Large intestine (tissue), 3 donors: ENCODE measurements around the gene WIZ. TPM values are rescaled to one million over a fixed set of nuclear protein-coding genes. Genes with fewer than 3 reads are reported as not detected.
A peak's percentile ranks its signal among the peaks of the same experiment; 100 is the strongest.

Experiments used
- DNase-seq, 2 donors: peaks; one replicate each; pipeline versions ENCODE4 v3.0.0 to v3.0.0-alpha.2; 2013
- H3K27ac ChIP-seq: one replicate; pipeline ENCODE4 v1.5.1; 2013; ENCODE audit warnings: low read length
- H3K27me3 ChIP-seq: 2 replicates; pipeline ENCODE4 v1.6.1; 2013; ENCODE audit warnings: low read length; ENCODE audit not compliant: control insufficient read depth, insufficient read depth
- H3K36me3 ChIP-seq: 2 replicates; pipeline ENCODE4 v1.6.1; 2013; ENCODE audit warnings: low read length; ENCODE audit not compliant: control insufficient read depth, insufficient read depth
- H3K4me1 ChIP-seq: one replicate; pipeline ENCODE4 v1.6.1; 2013; ENCODE audit warnings: low read length; ENCODE audit not compliant: control insufficient read depth, insufficient read depth
- H3K4me3 ChIP-seq: one replicate; pipeline ENCODE4 v1.5.1; 2013; ENCODE audit warnings: low read length
- H3K9me3 ChIP-seq: one replicate; pipeline ENCODE4 v1.6.1; 2013; ENCODE audit warnings: mild to moderate bottlenecking, low read depth, low read length, moderate library complexity; ENCODE audit not compliant: control insufficient read depth
- WGBS: methylation state at CpG from one replicate; pipeline ENCODE4 v1.1.5; 2013; ENCODE audit warnings: low lambda C conversion rate; ENCODE audit not compliant: insufficient coverage; 5-methylcytosine and 5-hydroxymethylcytosine counted together
- polyA plus RNA-seq: library from polyadenylated mRNA; unstranded; fragments of 120-200 nt; gene quantifications from one replicate; pipeline ENCODE4 v1.2.1, GENCODE V29; 2013

WIZ gene
- polyA plus RNA-seq, 1 donor, result 22.7 TPM

DNA sequence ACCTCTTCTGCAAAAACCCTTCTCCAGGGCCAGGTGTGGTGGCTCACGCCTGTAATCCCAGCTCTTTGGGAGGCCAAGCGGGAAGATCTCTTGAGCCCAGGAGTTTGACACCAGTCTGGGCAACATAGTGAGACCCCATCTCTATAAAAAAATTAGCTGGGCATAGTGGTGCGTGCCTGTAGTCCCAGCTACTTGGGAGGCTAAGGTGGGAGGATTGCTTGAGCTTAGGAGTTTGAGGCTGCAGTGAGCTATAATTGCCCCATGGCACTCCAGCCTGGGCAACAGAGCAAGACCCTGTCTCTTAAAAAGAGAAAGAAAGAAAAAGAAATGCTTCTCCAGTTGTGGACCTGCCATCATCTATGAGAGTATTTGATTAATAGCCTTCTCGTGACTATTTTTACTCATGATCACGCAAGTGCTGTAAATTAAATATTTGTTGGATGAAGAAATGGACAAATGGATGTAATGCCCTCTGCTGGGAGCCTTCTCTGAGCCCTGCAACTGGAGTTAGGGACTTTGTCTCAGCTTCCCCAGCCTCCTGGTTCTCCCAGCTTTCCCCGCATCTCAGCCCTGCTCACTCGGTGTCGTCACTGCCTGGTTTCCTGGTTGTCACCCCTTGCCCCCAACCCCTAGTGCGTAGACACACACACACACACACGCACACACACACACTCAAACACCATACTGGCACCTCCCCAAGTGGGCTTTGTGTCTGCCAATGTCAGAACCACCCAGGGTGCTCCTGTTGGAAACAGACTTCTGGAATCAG lies 12.2 kb downstream of the WIZ start:
- Histone ChIP-seq H3K27ac (no peak overlapping the region), H3K27me3 (no peaks in the 10 kb centered on the region), H3K4me3 (no peak overlapping the region), H3K9me3 (no peaks in the 10 kb centered on the region), H3K4me1 (peaks cover 4% of the 10 kb centered on the region), H3K36me3 (no peaks in the 10 kb centered on the region)
- WGBS, result no CpG with 5 or more reads among the region's 10 CpGs
- no peak for DNase-seq

DNA sequence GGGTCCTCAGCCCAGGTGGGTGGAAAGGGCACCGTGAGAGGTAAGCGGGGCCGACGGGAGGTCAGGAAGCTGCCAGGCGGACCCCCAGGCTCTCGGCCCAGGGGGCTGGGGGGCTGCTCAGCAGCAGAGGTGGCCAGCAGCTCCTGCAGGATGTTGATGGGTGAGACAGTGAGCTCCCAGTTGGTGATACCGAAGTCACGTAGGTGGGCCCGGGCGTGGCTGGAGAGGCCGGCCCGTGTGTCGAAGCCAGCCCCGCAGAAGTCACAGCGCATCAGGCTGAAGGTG lies 13.0 kb downstream of the WIZ start:
- Histone ChIP-seq H3K4me3 (no peak overlapping the region), H3K4me1 (peaks cover 4% of the 10 kb centered on the region), H3K9me3 (no peaks in the 10 kb centered on the region), H3K36me3 (no peaks in the 10 kb centered on the region), H3K27me3 (no peaks in the 10 kb centered on the region), H3K27ac (no peak overlapping the region)
- no peak for DNase-seq
- WGBS, result no CpG with 5 or more reads among the region's 15 CpGs

DNA sequence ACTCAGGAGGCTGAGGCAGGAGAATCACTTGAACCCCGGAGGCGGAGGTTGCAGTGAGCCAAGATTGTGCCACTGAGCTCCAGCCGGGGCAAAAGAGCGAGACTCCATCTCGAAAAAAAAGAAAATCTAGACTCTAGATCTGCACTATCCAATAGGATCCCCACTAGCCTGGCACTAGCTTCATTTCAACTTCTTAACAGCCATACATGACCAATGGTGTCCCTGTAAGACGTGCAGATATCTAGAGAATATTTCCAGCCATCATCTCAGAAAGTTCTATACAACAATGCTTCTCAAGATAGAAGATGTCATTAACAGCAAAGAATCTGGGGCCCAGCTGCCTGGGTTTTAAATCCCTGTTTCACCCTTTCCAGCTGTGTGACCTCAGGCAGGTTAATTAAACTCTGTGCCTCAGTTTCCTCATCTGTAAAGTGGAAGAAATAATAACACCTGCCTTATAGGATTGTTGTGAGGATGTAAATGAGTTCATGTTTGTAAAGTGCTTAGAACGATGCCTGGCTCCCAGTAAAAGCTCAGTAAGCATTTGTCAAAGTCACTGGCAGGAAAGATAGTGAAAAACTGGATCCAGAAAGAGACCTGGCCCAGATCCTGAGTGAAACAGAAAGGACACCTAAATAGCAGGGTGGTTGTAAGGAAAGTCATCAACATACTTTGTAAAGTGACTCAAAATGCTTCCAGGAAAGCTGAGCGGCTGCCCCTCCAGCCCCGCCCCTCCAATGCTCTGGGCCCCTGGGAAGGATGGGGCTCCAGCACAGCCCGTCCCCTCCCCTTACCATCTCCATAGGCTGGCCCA lies 13.5 kb downstream of the WIZ start:
- no peak for DNase-seq
- peaks cover 8% of the 10 kb centered on the region for H3K4me1 ChIP-seq
- H3K36me3 ChIP-seq, result no peaks in the 10 kb centered on the region
- H3K27me3 ChIP-seq, result no peaks in the 10 kb centered on the region
- no peak overlapping the region for H3K27ac ChIP-seq
- no peak overlapping the region for H3K4me3 ChIP-seq
- WGBS, result 94% methylated on average over 3 of the region's 10 CpGs
- H3K9me3 ChIP-seq, result no peaks in the 10 kb centered on the region

DNA sequence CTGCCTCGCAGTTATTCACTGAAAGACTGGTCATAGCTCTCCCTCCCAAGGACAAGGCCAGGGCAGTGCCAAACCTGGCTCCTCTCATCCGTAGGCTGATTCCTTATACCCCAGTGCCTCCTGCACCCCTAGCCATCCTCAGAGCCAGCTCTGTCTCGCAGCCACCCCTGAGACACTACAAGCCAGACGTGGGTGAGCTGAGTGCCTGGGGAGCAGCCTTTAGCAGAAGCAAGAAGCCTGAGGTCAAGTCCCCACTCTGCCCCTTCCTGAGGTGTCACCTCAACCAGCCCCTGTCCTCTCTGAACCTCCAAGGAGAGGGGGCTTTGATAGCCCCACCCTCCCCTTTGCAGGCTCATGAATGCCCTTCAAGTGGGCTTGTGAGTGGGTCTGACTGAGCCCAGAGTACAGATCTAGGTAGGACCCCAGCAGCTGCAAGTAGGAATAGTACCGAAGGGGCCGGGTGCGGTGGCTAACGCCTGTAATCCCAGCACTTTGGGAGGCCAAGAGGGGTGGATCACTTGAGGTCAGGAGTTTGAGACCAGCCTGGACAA lies 16.2 kb downstream of the WIZ start:
- Histone ChIP-seq H3K36me3 (no peaks in the 10 kb centered on the region), H3K9me3 (no peaks in the 10 kb centered on the region), H3K4me3 (peak overlapping the region; percentile 96), H3K27ac (no peak overlapping the region), H3K27me3 (no peaks in the 10 kb centered on the region), H3K4me1 (peaks cover 9% of the 10 kb centered on the region)
- DNase-seq, result no peak
- no CpG with 5 or more reads among the region's 8 CpGs for WGBS

DNA sequence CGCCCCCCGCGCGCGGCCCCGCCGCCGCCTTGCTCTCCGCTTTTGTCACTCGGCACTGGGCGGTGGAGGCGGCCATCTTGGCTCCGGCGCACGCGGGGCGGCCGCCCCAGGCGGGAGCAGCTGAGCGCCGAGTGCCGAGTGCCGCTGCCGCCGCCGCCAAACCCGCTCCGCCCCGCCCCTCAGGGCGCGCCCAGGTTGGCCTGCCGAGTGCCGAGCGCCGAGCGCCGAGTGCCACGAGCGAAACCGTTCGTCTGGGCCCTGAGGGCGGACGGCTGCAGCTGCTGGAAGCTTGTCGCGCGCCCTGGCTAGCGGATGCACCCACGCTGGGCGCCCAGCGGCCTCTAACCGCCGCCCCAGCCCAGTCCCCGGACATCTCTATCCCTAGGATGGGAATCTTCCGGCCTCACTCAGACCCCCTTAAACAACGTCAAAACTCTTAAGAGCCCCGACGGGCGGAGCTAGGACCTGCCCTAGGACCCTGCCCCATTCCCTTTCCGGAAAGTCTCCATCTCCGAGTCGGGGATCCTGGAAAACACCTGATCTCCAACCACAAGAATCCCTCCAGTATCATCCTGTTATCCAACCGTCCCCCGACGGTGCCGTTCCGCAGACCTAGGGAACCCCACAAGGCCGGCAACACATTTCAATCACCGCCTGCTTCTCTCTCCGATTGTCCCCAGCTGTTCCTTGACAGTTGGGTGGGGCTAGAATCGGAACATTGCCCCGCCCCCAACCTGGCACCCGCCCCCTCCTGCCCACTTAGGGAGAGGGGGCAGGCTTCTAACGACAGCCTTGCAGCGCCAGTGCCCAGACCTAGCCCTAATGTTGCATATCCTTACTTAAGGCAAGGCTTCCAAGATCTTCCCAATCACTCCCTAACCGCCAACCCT lies 16.9 kb downstream of the WIZ start:
- WGBS, result no CpG with 5 or more reads among the region's 75 CpGs

DNA sequence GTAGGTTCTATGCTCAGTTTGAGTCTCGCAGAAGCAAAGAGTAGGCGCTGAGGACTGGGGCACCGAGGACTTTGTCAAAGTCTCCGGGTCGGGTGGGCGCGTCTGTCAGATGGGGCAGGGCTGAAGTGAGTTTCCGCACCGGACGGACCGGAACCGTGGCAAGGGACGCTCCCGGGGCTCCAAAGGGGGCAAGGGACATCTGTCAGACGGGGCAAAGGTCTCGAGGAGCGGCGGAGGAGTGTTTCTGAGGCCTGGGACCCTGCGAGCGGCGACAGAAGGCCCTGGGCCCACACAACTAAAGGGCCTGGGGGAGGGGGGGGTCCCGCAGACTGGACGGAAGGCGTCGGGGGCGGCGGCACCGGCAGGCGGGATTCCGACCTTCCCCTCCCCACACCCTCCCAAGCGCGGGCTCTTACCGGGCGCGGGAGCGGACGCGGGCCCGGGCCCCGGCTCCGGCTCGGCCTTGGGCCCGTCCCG lies 17.7 kb downstream of the WIZ start:
- Histone ChIP-seq H3K4me1 (peaks cover 9% of the 10 kb centered on the region), H3K27ac (no peak overlapping the region), H3K27me3 (no peaks in the 10 kb centered on the region), H3K4me3 (peak overlapping the region; percentile 66), H3K9me3 (no peaks in the 10 kb centered on the region), H3K36me3 (peaks cover 8% of the 10 kb centered on the region)
- no CpG with 5 or more reads among the region's 44 CpGs for WGBS
- DNase-seq, result peak in 1 of 2 donors; percentile 45

More for the DNA sequence above, 16.9 kb downstream of the WIZ start:
- Histone ChIP-seq H3K4me3 (peak overlapping the region; percentile 96), H3K4me1 (peaks cover 9% of the 10 kb centered on the region), H3K27ac (peak overlapping the region; percentile 79), H3K36me3 (peaks cover under 1% of the 10 kb centered on the region), H3K27me3 (no peaks in the 10 kb centered on the region), H3K9me3 (no peaks in the 10 kb centered on the region)
- DNase-seq, result peak; percentile 86 to 94

DNA sequence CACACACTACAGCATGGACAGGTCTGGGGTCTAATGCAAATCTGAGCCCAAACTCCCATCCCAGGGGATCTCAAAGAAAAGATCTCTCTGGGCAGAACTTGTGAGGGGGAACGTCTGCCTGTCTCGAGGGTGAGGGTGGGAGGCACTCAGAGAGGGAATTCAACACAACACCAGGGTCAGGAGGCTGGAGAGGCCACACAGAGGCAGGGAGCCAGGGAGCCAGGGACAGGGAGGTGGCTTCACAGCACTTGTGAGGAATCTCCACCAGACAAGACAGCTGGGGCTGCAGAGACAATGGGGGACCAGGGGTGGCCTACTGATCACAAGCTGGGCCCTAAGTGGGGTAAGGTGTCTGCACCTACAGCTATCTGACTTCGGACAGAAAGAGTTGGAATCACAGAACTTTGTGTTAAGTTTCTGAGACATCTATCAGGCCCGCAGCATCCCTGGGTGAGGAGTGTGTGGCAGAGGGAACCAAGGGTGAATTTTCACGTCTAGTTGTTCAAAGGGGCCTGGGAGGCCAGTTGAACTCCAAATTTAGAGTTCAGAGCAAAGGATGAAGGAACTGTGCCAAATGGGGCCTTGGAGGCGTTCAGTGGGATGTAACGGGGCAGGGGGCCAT lies 18.2 kb downstream of the WIZ start:
- H3K9me3 ChIP-seq, result no peaks in the 10 kb centered on the region
- H3K4me1 ChIP-seq, result peaks cover 9% of the 10 kb centered on the region
- DNase-seq, result no peak
- no peaks in the 10 kb centered on the region for H3K27me3 ChIP-seq
- H3K4me3 ChIP-seq, result peak overlapping the region; percentile 66
- no peak overlapping the region for H3K27ac ChIP-seq
- peaks cover 14% of the 10 kb centered on the region for H3K36me3 ChIP-seq
- no CpG with 5 or more reads among the region's 7 CpGs for WGBS

DNA sequence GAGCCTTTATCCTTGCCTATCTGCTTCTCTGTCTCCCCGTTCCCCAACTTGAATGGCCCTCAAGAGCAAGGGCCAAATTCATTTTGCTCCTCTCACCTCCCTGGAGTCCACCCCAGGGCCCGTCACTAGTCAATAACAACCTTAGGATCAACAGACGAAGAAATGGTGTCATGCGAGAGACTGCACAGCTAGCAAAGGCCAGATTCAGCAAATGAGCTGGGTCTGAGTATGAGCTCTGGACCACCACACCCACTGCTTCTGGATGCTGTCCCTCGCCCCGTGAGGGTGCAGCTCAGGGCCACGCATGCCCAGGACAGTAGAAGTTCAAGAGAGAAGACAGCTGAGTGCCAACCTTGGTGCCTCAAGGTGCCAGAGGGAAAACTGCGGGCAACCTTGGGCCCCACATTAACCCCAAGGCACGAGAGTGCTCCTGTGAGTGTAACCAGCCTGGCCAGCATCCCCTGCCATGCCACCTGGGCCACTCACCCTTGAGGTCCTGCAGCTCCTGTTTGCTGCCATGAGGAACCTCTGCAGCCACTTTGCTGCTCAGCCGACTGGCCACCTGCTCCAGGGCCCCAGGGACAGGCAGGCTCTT lies 19.1 kb downstream of the WIZ start:
- Histone ChIP-seq H3K27ac (no peak overlapping the region), H3K27me3 (no peaks in the 10 kb centered on the region), H3K4me3 (no peak overlapping the region), H3K36me3 (peaks cover 21% of the 10 kb centered on the region), H3K9me3 (no peaks in the 10 kb centered on the region), H3K4me1 (peaks cover 9% of the 10 kb centered on the region)
- WGBS, result no CpG with 5 or more reads among the region's 10 CpGs
- no peak for DNase-seq

DNA sequence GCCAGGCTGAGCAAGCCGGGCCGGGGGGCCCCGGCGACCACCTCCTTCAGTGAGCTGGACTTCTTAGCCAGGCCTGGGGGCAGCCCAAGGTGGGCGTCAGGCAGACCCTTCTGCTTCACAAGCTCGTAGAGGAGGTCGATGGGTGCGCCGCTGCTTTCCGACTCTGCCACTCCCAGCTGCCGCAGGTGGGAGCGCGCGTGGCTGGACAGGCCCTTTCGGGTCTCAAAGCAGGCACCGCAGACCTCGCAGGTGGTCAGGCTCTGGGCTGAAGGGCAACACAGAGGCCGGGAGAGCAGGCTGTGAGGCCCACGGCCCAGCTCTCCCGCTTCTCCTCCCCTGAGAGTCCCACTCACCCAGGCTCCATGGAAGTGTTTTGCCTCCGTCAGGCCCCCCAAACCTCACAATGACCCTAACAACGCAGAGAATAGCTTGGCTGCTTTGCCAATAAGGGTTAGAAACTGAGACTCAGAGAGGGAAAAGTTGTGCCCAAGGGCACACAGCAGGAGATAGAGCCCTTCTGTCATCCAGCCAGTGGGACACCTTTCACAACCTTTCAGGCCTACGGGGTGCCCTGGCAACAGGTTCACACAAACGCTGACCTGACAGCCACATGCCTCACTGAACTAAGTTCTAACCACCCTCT lies 19.8 kb downstream of the WIZ start:
- Histone ChIP-seq H3K9me3 (no peaks in the 10 kb centered on the region), H3K4me3 (no peak overlapping the region), H3K4me1 (peaks cover 9% of the 10 kb centered on the region), H3K27me3 (no peaks in the 10 kb centered on the region), H3K27ac (no peak overlapping the region), H3K36me3 (peaks cover 26% of the 10 kb centered on the region)
- WGBS, result no CpG with 5 or more reads among the region's 24 CpGs
- no peak for DNase-seq
